Panc1 (cell line): ENCODE results near the gene PPP1R14C. TPM values are rescaled to one million over a fixed set of nuclear protein-coding genes. Genes with fewer than 3 reads are reported as not detected.

Source experiments
- ATAC-seq: fragments of 200-7000 bp; cut with Tn5 transposase; 2 replicates; pipeline ENCODE4 v1.9.1; 2020; ENCODE audit warnings: mild to moderate bottlenecking, moderate library complexity
- BruUV-seq: library from RNA; stranded (reverse); fragments of 400-500 nt; replicated peaks from 2 replicates; lab custom pipeline; 2021; lab: Mats Ljungman, UMichigan
- CTCF ChIA-PET: fragments of 300-600 bp; sonication (Branson Sonifier 250); formaldehyde crosslinking; loops from one replicate; lab custom pipeline; 2022; ENCODE audit warnings: antibody characterized with exemption; lab: Charles Lee
- POLR2A ChIA-PET: fragments of 300-600 bp; sonication (Branson Sonifier 250); formaldehyde crosslinking; loops from one replicate; lab custom pipeline; 2022; ENCODE audit warnings: antibody characterized with exemption; lab: Charles Lee
- DNase-seq: peaks from one replicate; pipeline ENCODE4 v3.0.0-alpha.2; 2010; ENCODE audit warnings: low read depth, low spot score
- H3K27ac ChIP-seq: 2 replicates; pipeline ENCODE4 v1.5.1; 2011; ENCODE audit warnings: mild to moderate bottlenecking, low read length, inconsistent platforms
- H3K27me3 ChIP-seq: fragments of 200-500 bp; sonication (Bioruptor generic); 2 replicates; pipeline ENCODE4 v1.6.0; 2014; ENCODE audit warnings: low read length, inconsistent platforms; ENCODE audit not compliant: control insufficient read depth, insufficient read depth
- H3K36me3 ChIP-seq: fragments of 200-500 bp; sonication (Bioruptor generic); 2 replicates; pipeline ENCODE4 v1.5.1; 2014; ENCODE audit warnings: inconsistent platforms, mild to moderate bottlenecking, low read length, moderate library complexity; ENCODE audit not compliant: control insufficient read depth, insufficient read depth
- H3K4me1 ChIP-seq: 2 replicates; pipeline ENCODE4 v1.5.1; 2011; ENCODE audit warnings: inconsistent platforms, mild to moderate bottlenecking, low read length, moderate library complexity; ENCODE audit not compliant: control insufficient read depth, insufficient read depth
- H3K4me3 ChIP-seq, 2 experiments: 2 replicates each; pipeline ENCODE4 v1.5.1; 2011 to 2012; ENCODE audit warnings: low read depth in 2 of 2, low read length in 2 of 2, mild to moderate bottlenecking in 2 of 2, inconsistent platforms in 1 of 2, moderate library complexity in 1 of 2
- H3K9me3 ChIP-seq: fragments of 200-500 bp; sonication (Bioruptor generic); 2 replicates; pipeline ENCODE4 v1.5.1; 2014; ENCODE audit warnings: low read depth, mild to moderate bottlenecking, inconsistent platforms, low read length, moderate library complexity; ENCODE audit not compliant: control insufficient read depth, insufficient read depth
- CTCF ChIP-seq: fragments of 450-650 bp; IDR thresholded peaks from 2 replicates; pipeline ENCODE4 v1.5.1; 2017; ENCODE audit warnings: mild to moderate bottlenecking
- POLR2AphosphoS5 ChIP-seq: IDR thresholded peaks from 2 replicates; pipeline ENCODE4 v1.6.1; 2012; ENCODE audit warnings: mild to moderate bottlenecking, low read depth, low read length, moderate library complexity
- REST ChIP-seq, 2 experiments: IDR thresholded peaks; 2 replicates each; pipeline ENCODE4 v1.6.1; 2011 to 2012; ENCODE audit warnings: low read depth in 2 of 2, control low read depth in 1 of 2, low read length in 1 of 2, mild to moderate bottlenecking in 1 of 2, moderate library complexity in 1 of 2; ENCODE audit not compliant: insufficient read depth in 1 of 2
- SIN3A ChIP-seq: IDR thresholded peaks from 2 replicates; pipeline ENCODE4 v1.6.1; 2012; ENCODE audit warnings: low read depth, mild to moderate bottlenecking, low read length, moderate library complexity, borderline replicate concordance; ENCODE audit not compliant: insufficient read depth
- TCF7L2 ChIP-seq: IDR thresholded peaks from 2 replicates; pipeline ENCODE4 v1.6.1; 2011; ENCODE audit warnings: mild to moderate bottlenecking, low read depth, low read length, inconsistent platforms
- in situ Hi-C: cut with HindIII; loops from 2 replicates; pipeline ENCODE4 v1.10.0; 2016; ENCODE audit warnings: low sequenced_read_pairs, low pct_unique_long_range_greater_than_20kb
- intact Hi-C: fragments of 100-400 bp; cut with micrococcal nuclease; formaldehyde crosslinking; loops from one replicate; pipeline ENCODE4 v1.10.0; 2022; ENCODE audit not compliant: unreplicated experiment
- total RNA-seq: library from RNA; stranded (reverse); gene quantifications from one replicate; pipeline ENCODE4 v1.2.1, GENCODE V29; 2021; ENCODE audit not compliant: unreplicated experiment

The PPP1R14C gene
- total RNA-seq, 1 experiment from 2014 or later = not detected

- TF ChIP-seq SIN3A (no peak), TCF7L2 (no peak), REST (IDR thresholded peaks at IDR 0.05; ENCODE audit: insufficient read depth in 1 of 2, low read depth in 2 of 2, low read length in 1 of 2) (no peak), POLR2AphosphoS5 (no peak), CTCF (no peak)
- ChIA-PET POLR2A (no interaction called here), CTCF (no interaction called here)
- intact Hi-C loops (no loop called here), in situ Hi-C loops (no loop called here)
- Histone ChIP-seq H3K27me3 (peaks cover 2% of the 10 kb centered on the region; the same call in 1 of the 2 replicates), H3K4me3 (no peak overlapping the region), H3K4me1 (no peaks in the 10 kb centered on the region), H3K27ac (no peak overlapping the region), H3K9me3 (no peaks in the 10 kb centered on the region), H3K36me3 (no peaks in the 10 kb centered on the region)
- DNase-seq (no peak), ATAC-seq (no peak)
- no TSS peak for BruUV-seq
Measured at GRCh38 chr6:150202934-150203333, 60.1 kb downstream of the PPP1R14C start.

- intact Hi-C loops = no loop called here
- H3K9me3 ChIP-seq = no peaks in the 10 kb centered on the region
- ChIA-PET CTCF (no interaction called here), POLR2A (no interaction called here)
- in situ Hi-C loops = no loop called here
- no peak overlapping the region for H3K27ac ChIP-seq
- BruUV-seq = no TSS peak
- no peak for DNase-seq
- H3K4me1 ChIP-seq = no peaks in the 10 kb centered on the region
- H3K4me3 ChIP-seq = no peak overlapping the region
- H3K27me3 ChIP-seq = peaks cover 2% of the 10 kb centered on the region; the same call in 1 of the 2 replicates
- no peaks in the 10 kb centered on the region for H3K36me3 ChIP-seq
- TF ChIP-seq TCF7L2 = no peak
- no peak for TF ChIP-seq REST (IDR thresholded peaks at IDR 0.05; ENCODE audit: insufficient read depth in 1 of 2, low read depth in 2 of 2, low read length in 1 of 2)
- no peak for TF ChIP-seq CTCF
- TF ChIP-seq SIN3A = no peak
- no peak for TF ChIP-seq POLR2AphosphoS5
- no peak for ATAC-seq
Measured at GRCh38 chr6:150203378-150203777, 60.5 kb downstream of the PPP1R14C start.
